HG03520 (cell line): ENCODE data around the gene SNCA.

Experiments used
- ATAC-seq: cut with Tn5 transposase; IDR thresholded peaks from one replicate; pipeline ENCODE4 v1.9.1; 2021; ENCODE audit warnings: mild to moderate bottlenecking, moderate library complexity; ENCODE audit not compliant: unreplicated experiment

SNCA gene

GRCh38 chr4:89820010-89820409 is 17.0 kb downstream of the SNCA start:
- no peak for ATAC-seq

- ATAC-seq, result no peak
These were observed 22.6 kb downstream of the SNCA start for GRCh38 chr4:89814362-89814761.

GRCh38 chr4:89813197-89813596 is 23.8 kb downstream of the SNCA start:
- ATAC-seq, result no peak

- no peak for ATAC-seq
These were observed 29.4 kb downstream of the SNCA start for GRCh38 chr4:89807441-89808140.

- ATAC-seq, result no peak
These were observed 31.7 kb downstream of the SNCA start for GRCh38 chr4:89805297-89805696.

- no peak for ATAC-seq
These were observed 33.0 kb downstream of the SNCA start for GRCh38 chr4:89803915-89804314.

- ATAC-seq, result no peak
These were observed 33.9 kb downstream of the SNCA start for GRCh38 chr4:89803036-89803435.

- no peak for ATAC-seq
These were observed 36.3 kb downstream of the SNCA start for GRCh38 chr4:89800527-89801103.

- ATAC-seq, result no peak
These were observed 36.9 kb downstream of the SNCA start for GRCh38 chr4:89800012-89800516.

GRCh38 chr4:89799071-89799470 is 37.9 kb downstream of the SNCA start:
- ATAC-seq, result no peak

GRCh38 chr4:89797117-89797516 is 39.8 kb downstream of the SNCA start:
- no peak for ATAC-seq

- ATAC-seq, result no peak
These were observed 48.5 kb downstream of the SNCA start for GRCh38 chr4:89788206-89789072.

- ATAC-seq, result no peak
These were observed 52.2 kb downstream of the SNCA start for GRCh38 chr4:89784686-89785231.

GRCh38 chr4:89781321-89781720 is 55.6 kb downstream of the SNCA start:
- no peak for ATAC-seq

GRCh38 chr4:89773805-89774204 is 63.2 kb downstream of the SNCA start:
- ATAC-seq, result no peak

GRCh38 chr4:89769856-89770255 is 67.1 kb downstream of the SNCA start:
- ATAC-seq, result no peak

- ATAC-seq, result no peak
These were observed 69.0 kb downstream of the SNCA start for GRCh38 chr4:89767924-89768323.

GRCh38 chr4:89765966-89766365 is 71.0 kb downstream of the SNCA start:
- no peak for ATAC-seq

GRCh38 chr4:89765528-89765927 is 71.4 kb downstream of the SNCA start:
- no peak for ATAC-seq

GRCh38 chr4:89762311-89762710 is 74.7 kb downstream of the SNCA start:
- no peak for ATAC-seq

- no peak for ATAC-seq
These were observed 77.5 kb downstream of the SNCA start for GRCh38 chr4:89759426-89759825.
